ENCODE results near the gene ZNF8.

The ZNF8 gene

DNA sequence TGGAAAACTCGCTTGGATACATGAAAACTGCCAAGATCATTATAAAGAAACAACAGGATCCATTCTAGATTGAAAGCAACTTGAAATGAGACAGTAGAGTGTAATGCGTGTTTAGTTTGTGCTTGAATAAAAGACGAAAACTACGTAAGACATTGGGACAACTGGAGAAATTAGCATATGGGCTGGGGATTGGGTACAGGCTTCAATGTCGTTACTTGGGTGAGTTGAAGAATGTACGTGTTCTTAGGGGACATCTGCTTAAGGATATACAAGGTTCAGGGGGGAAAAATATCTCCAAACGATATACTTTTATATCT lies 26.0 kb downstream of the ZNF8 start:
- peak overlapping the region; percentile 52 for H3K4me2 ChIP-seq (ENCODE audit: low read length)

DNA sequence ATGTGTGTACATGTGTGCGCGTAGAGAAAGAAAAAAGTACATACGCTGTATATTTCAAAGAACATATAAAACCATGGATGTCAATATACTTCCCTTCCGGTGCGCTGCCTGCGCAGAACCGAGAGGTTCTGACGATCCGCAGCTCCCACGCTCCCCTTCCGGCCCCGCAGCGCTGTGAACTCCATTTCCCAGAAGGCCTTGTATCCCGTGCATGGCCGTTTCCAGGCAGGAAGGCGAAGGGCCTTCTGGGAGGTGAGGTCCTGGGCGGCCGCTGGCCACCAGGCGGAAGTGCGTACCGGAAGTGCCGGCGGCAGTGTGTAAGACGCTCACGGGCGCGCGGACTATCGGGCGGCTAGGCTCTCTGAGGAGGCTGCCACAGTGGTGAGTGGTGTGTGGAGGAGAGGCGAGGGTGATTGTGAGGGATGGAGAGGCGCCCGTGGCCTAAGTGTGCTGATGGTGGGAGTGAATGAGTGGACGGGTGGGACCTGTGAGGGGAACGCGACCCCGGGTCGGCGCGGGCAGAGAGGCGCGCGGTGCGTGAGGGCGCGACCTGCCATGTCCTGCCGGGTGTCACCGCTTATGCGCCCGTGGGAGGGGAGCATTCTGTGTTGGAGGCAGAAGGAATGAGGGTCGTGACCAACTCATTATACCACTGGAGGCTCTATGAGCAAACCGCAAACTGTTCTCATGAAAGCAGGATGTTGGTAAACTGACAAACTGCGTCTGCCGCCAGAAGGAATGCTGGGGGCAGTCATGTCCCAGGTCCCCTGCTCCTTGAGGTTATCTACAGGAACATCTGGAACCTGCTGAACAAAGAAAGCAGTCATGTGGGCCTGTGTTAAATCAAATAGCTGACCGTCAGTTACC lies 26.5 kb downstream of the ZNF8 start, which contains the start of gene ERVK3-1:
Gene ERVK3-1, plus strand, starts transcription at position 313 of the 867 bp plus-strand sequence. CDS start 6,792 bp downstream, outside the sequence.
- whole genome bisulfite sequencing (ENCODE audit: extremely low coverage, insufficient coverage, insufficient read length): no CpG with 5 or more reads among the region's 55 CpGs
- Histone ChIP-seq H4K12ac (ENCODE audit: low read depth, low read length) (peak within 1 kb of the TSS; percentile 36), H3K27me3 (ENCODE audit: insufficient read depth, low read length) (no peaks in the 10 kb centered on the region), H4K91ac (ENCODE audit: low read depth, low read length) (peak within 1 kb of the TSS; percentile 41), H3K27ac (ENCODE audit: low read depth, low read length) (peak within 1 kb of the TSS; percentile 44), H3K4me1 (ENCODE audit: control insufficient read depth in 1 of 2, insufficient read depth in 2 of 2, low read length in 2 of 2) (peaks cover 2 to 3% of the 10 kb centered on the region in 2 experiments), H2AK5ac (ENCODE audit: low read length) (no peak within 1 kb of the TSS), H2AFZ (ENCODE audit: insufficient read depth, low read length, poor library complexity) (peak within 1 kb of the TSS; percentile 54), H2BK12ac (ENCODE audit: low read length) (no peak within 1 kb of the TSS), H3K23ac (ENCODE audit: low read length) (no peak within 1 kb of the TSS), H2BK120ac (ENCODE audit: insufficient read depth, low read length, poor library complexity) (peak within 1 kb of the TSS; percentile 11), H3K14ac (ENCODE audit: low read length) (peak within 1 kb of the TSS; percentile 36), H2BK5ac (ENCODE audit: low read depth, low read length, poor library complexity) (peak within 1 kb of the TSS; percentile 3), H3K79me1 (ENCODE audit: low read length) (peaks cover 3% of the 10 kb centered on the region), H3K36me3 (ENCODE audit: control insufficient read depth in 1 of 2, insufficient read depth in 2 of 2, low read length in 2 of 2) (peaks cover 17 to 35% of the 10 kb centered on the region in 2 experiments), H3K9ac (ENCODE audit: low read length) (peak within 1 kb of the TSS; percentile 79), H3K18ac (ENCODE audit: low read length) (peak within 1 kb of the TSS; percentile 69), H3K4me3 (ENCODE audit: low read depth, low read length) (peak within 1 kb of the TSS; percentile 96), H3K79me2 (ENCODE audit: control insufficient read depth, insufficient read depth, low read length, poor library complexity) (peaks cover 3% of the 10 kb centered on the region), H4K8ac (ENCODE audit: low read depth, low read length) (peak within 1 kb of the TSS; percentile 71), H3K9me3 (ENCODE audit: insufficient read depth, low read depth, low read length) (peaks cover 4% of the 10 kb centered on the region), H3K4ac (ENCODE audit: low read depth, low read length) (peak within 1 kb of the TSS; percentile 22), H3K4me2 (ENCODE audit: low read length) (peak within 1 kb of the TSS; percentile 70)
- peak; percentile 99 for DNase-seq

More for the DNA sequence above, 26.0 kb downstream of the ZNF8 start:
- peaks cover 3% of the 10 kb centered on the region for H3K79me2 ChIP-seq (ENCODE audit: control insufficient read depth, insufficient read depth, low read length, poor library complexity)
- no CpG with 5 or more reads among the region's 7 CpGs for WGBS (ENCODE audit: extremely low coverage, insufficient coverage, insufficient read length)
- no peak overlapping the region for H3K4me3 ChIP-seq (ENCODE audit: low read depth, low read length)
- no peak overlapping the region for H4K91ac ChIP-seq (ENCODE audit: low read depth, low read length)
- H3K23ac ChIP-seq (ENCODE audit: low read length): no peak overlapping the region
- H3K27me3 ChIP-seq (ENCODE audit: insufficient read depth, low read length): no peaks in the 10 kb centered on the region
- peaks cover 3% of the 10 kb centered on the region for H3K79me1 ChIP-seq (ENCODE audit: low read length)
- H2BK12ac ChIP-seq (ENCODE audit: low read length): no peak overlapping the region
- H3K18ac ChIP-seq (ENCODE audit: low read length): no peak overlapping the region
- H3K36me3 ChIP-seq (ENCODE audit: control insufficient read depth in 1 of 2, insufficient read depth in 2 of 2, low read length in 2 of 2): peaks cover 21 to 41% of the 10 kb centered on the region in 2 experiments
- no peak overlapping the region for H3K9ac ChIP-seq (ENCODE audit: low read length)
- no peak overlapping the region for H4K12ac ChIP-seq (ENCODE audit: low read depth, low read length)
- H3K27ac ChIP-seq (ENCODE audit: low read depth, low read length): no peak overlapping the region
- H2BK5ac ChIP-seq (ENCODE audit: low read depth, low read length, poor library complexity): no peak overlapping the region
- H3K4me1 ChIP-seq (ENCODE audit: control insufficient read depth in 1 of 2, insufficient read depth in 2 of 2, low read length in 2 of 2): peaks cover 2 to 3% of the 10 kb centered on the region in 2 experiments
- H3K14ac ChIP-seq (ENCODE audit: low read length): no peak overlapping the region
- DNase-seq: no peak
- no peak overlapping the region for H2BK120ac ChIP-seq (ENCODE audit: insufficient read depth, low read length, poor library complexity)
- H2AK5ac ChIP-seq (ENCODE audit: low read length): no peak overlapping the region
- no peak overlapping the region for H2AFZ ChIP-seq (ENCODE audit: insufficient read depth, low read length, poor library complexity)
- peaks cover 4% of the 10 kb centered on the region for H3K9me3 ChIP-seq (ENCODE audit: insufficient read depth, low read depth, low read length)
- H4K8ac ChIP-seq (ENCODE audit: low read depth, low read length): no peak overlapping the region
- H3K4ac ChIP-seq (ENCODE audit: low read depth, low read length): no peak overlapping the region

DNA sequence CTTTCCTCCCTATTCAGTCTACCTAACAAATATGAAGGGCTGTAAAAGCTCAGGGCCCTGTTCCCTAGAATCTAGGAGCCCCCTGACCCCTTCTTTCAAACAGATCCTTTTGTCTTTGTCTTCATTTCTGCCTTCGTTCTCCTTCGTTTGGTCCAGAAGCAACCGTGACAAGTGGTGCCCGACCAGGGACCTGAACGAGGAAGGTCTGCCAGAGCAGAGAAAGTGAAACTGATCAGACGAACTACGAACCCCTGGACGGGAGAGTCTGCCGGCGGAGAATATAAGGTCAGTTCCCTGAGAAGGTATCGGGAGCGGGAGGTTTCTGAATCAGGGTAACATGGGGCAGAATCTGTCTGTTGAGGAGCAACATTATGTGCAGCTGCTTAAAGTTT lies 27.2 kb downstream of the ZNF8 start:
- peaks cover 3% of the 10 kb centered on the region for H3K79me2 ChIP-seq (ENCODE audit: control insufficient read depth, insufficient read depth, low read length, poor library complexity)
- no peak overlapping the region for H2BK5ac ChIP-seq (ENCODE audit: low read depth, low read length, poor library complexity)
- H3K9ac ChIP-seq (ENCODE audit: low read length): no peak overlapping the region
- H4K12ac ChIP-seq (ENCODE audit: low read depth, low read length): no peak overlapping the region
- H3K27ac ChIP-seq (ENCODE audit: low read depth, low read length): no peak overlapping the region
- peak overlapping the region; percentile 70 for H3K4me2 ChIP-seq (ENCODE audit: low read length)
- no peak overlapping the region for H2AFZ ChIP-seq (ENCODE audit: insufficient read depth, low read length, poor library complexity)
- H3K9me3 ChIP-seq (ENCODE audit: insufficient read depth, low read depth, low read length): peaks cover 4% of the 10 kb centered on the region
- no peak overlapping the region for H2AK5ac ChIP-seq (ENCODE audit: low read length)
- H4K8ac ChIP-seq (ENCODE audit: low read depth, low read length): no peak overlapping the region
- H3K36me3 ChIP-seq (ENCODE audit: control insufficient read depth in 1 of 2, insufficient read depth in 2 of 2, low read length in 2 of 2): peaks cover 11 to 29% of the 10 kb centered on the region in 2 experiments
- H3K23ac ChIP-seq (ENCODE audit: low read length): no peak overlapping the region
- no peak overlapping the region for H4K91ac ChIP-seq (ENCODE audit: low read depth, low read length)
- H2BK120ac ChIP-seq (ENCODE audit: insufficient read depth, low read length, poor library complexity): no peak overlapping the region
- peak overlapping the region; percentile 69 for H3K18ac ChIP-seq (ENCODE audit: low read length)
- H3K14ac ChIP-seq (ENCODE audit: low read length): no peak overlapping the region
- H3K4me3 ChIP-seq (ENCODE audit: low read depth, low read length): peak overlapping the region; percentile 96
- no peak for DNase-seq
- no peak overlapping the region for H2BK12ac ChIP-seq (ENCODE audit: low read length)
- H3K4me1 ChIP-seq (ENCODE audit: control insufficient read depth in 1 of 2, insufficient read depth in 2 of 2, low read length in 2 of 2): peaks cover 2 to 3% of the 10 kb centered on the region in 2 experiments
- no CpG with 5 or more reads among the region's 12 CpGs for WGBS (ENCODE audit: extremely low coverage, insufficient coverage, insufficient read length)
- no peaks in the 10 kb centered on the region for H3K27me3 ChIP-seq (ENCODE audit: insufficient read depth, low read length)
- no peak overlapping the region for H3K4ac ChIP-seq (ENCODE audit: low read depth, low read length)
- H3K79me1 ChIP-seq (ENCODE audit: low read length): peaks cover 3% of the 10 kb centered on the region

DNA sequence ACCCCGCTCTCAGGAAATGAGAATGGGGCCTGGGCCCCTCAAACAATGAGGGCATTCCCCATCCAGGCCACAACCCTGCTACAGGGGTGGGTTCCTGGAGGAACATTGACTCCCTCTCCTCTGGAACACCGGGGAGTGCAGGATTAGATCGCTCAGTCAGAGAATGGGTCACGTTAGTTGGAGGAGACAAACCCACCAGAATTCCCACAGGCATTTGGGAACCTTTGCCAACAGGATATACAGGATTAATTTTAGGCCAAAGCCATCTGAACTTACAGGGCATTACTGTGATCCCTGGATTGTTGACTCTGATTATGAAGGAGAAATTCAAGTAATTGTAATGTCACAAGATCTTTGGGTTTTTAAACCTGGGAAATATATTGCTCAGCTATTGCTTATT lies 29.0 kb downstream of the ZNF8 start:
- no peak overlapping the region for H3K27ac ChIP-seq (ENCODE audit: low read depth, low read length)
- H3K4me3 ChIP-seq (ENCODE audit: low read depth, low read length): no peak overlapping the region
- H3K9me3 ChIP-seq (ENCODE audit: insufficient read depth, low read depth, low read length): peaks cover 6% of the 10 kb centered on the region
- no peak overlapping the region for H4K12ac ChIP-seq (ENCODE audit: low read depth, low read length)
- H3K4me1 ChIP-seq (ENCODE audit: control insufficient read depth in 1 of 2, insufficient read depth in 2 of 2, low read length in 2 of 2): peaks cover 2 to 3% of the 10 kb centered on the region in 2 experiments
- no peak overlapping the region for H4K91ac ChIP-seq (ENCODE audit: low read depth, low read length)
- no peak overlapping the region for H2BK12ac ChIP-seq (ENCODE audit: low read length)
- peaks cover 3% of the 10 kb centered on the region for H3K79me2 ChIP-seq (ENCODE audit: control insufficient read depth, insufficient read depth, low read length, poor library complexity)
- no peak overlapping the region for H3K23ac ChIP-seq (ENCODE audit: low read length)
- no peak overlapping the region for H2BK5ac ChIP-seq (ENCODE audit: low read depth, low read length, poor library complexity)
- no peak overlapping the region for H3K4ac ChIP-seq (ENCODE audit: low read depth, low read length)
- no peak overlapping the region for H2BK120ac ChIP-seq (ENCODE audit: insufficient read depth, low read length, poor library complexity)
- no peak overlapping the region for H3K14ac ChIP-seq (ENCODE audit: low read length)
- H3K4me2 ChIP-seq (ENCODE audit: low read length): no peak overlapping the region
- WGBS (ENCODE audit: extremely low coverage, insufficient coverage, insufficient read length): no CpG with 5 or more reads among the region's 4 CpGs
- H3K36me3 ChIP-seq (ENCODE audit: control insufficient read depth in 1 of 2, insufficient read depth in 2 of 2, low read length in 2 of 2): peaks cover 18 to 36% of the 10 kb centered on the region in 2 experiments
- no peak overlapping the region for H2AK5ac ChIP-seq (ENCODE audit: low read length)
- no peak overlapping the region for H3K9ac ChIP-seq (ENCODE audit: low read length)
- H3K27me3 ChIP-seq (ENCODE audit: insufficient read depth, low read length): no peaks in the 10 kb centered on the region
- no peak overlapping the region for H3K18ac ChIP-seq (ENCODE audit: low read length)
- DNase-seq: no peak
- H4K8ac ChIP-seq (ENCODE audit: low read depth, low read length): no peak overlapping the region
- H3K79me1 ChIP-seq (ENCODE audit: low read length): peaks cover 3% of the 10 kb centered on the region
- no peak overlapping the region for H2AFZ ChIP-seq (ENCODE audit: insufficient read depth, low read length, poor library complexity)

Measured in trophoblast cell (in vitro differentiated cells and primary cell).